ENCODE results near the gene POLR3F. TPM values are rescaled to one million over a fixed set of nuclear protein-coding genes. Genes with fewer than 3 reads are reported as not detected.
A peak's percentile ranks its signal among the peaks of the same experiment; 100 is the strongest.

POLR3F gene
- total RNA-seq = 1 to 10 TPM; 5.5 to 5.9 TPM

GRCh38 chr20:18466894-18467730, at the start of gene POLR3F, which contains the start of gene DZANK1:
Gene POLR3F, plus strand, starts transcription at chr20:18467390. Its CDS starts 117 bp downstream, at chr20:18467507.
Gene DZANK1, minus strand, starts transcription at chr20:18467030. Its CDS starts 1,672 bp downstream, at chr20:18465358.
- H3K4me3 ChIP-seq = peak within 1 kb of the TSS; percentile 65 to 94
- H3K36me3 ChIP-seq = no peaks in the 10 kb centered on the region
- no peak for TF ChIP-seq CTCF (IDR thresholded peaks at IDR 0.05)
- peaks cover 0 to 22% of the 10 kb centered on the region in 2 donors for H3K4me1 ChIP-seq
- DNase-seq (ENCODE audit: low spot score) = peak; percentile 96
- H3K27ac ChIP-seq = peak within 1 kb of the TSS; percentile 80 to 86
- H3K27me3 ChIP-seq = no peaks in the 10 kb centered on the region
- H3K9me3 ChIP-seq = no peaks in the 10 kb centered on the region

GRCh38 chr20:18421608-18422007, 45.6 kb upstream of the POLR3F start:
- no peak for TF ChIP-seq CTCF (IDR thresholded peaks at IDR 0.05)
- no peaks in the 10 kb centered on the region for H3K9me3 ChIP-seq
- DNase-seq (ENCODE audit: low spot score) = no peak

GRCh38 chr20:18427214-18427613, 40.0 kb upstream of the POLR3F start:
- no peak for DNase-seq (ENCODE audit: low spot score)
- H3K4me1 ChIP-seq = peaks cover 0 to 13% of the 10 kb centered on the region in 2 donors
- H3K36me3 ChIP-seq = no peaks in the 10 kb centered on the region
- H3K4me3 ChIP-seq = no peak overlapping the region
- no peak overlapping the region for H3K27ac ChIP-seq
- TF ChIP-seq CTCF (IDR thresholded peaks at IDR 0.05) = no peak
- H3K27me3 ChIP-seq = no peaks in the 10 kb centered on the region
- H3K9me3 ChIP-seq = no peaks in the 10 kb centered on the region

More at GRCh38 chr20:18421608-18422007, 45.6 kb upstream of the POLR3F start:
- Histone ChIP-seq H3K4me3 (no peak overlapping the region), H3K27ac (no peak overlapping the region), H3K4me1 (no peaks in the 10 kb centered on the region), H3K36me3 (no peaks in the 10 kb centered on the region), H3K27me3 (no peaks in the 10 kb centered on the region)

- DNase-seq (ENCODE audit: low spot score) = peak; percentile 62
- peaks cover 0 to 13% of the 10 kb centered on the region in 2 donors for H3K4me1 ChIP-seq
Observed at GRCh38 chr20:18428490-18429173, 38.6 kb upstream of the POLR3F start.

More at GRCh38 chr20:18428490-18429173, 38.6 kb upstream of the POLR3F start:
- TF ChIP-seq CTCF (IDR thresholded peaks at IDR 0.05) = no peak
- H3K9me3 ChIP-seq = no peaks in the 10 kb centered on the region
- no peaks in the 10 kb centered on the region for H3K36me3 ChIP-seq
- H3K27me3 ChIP-seq = no peaks in the 10 kb centered on the region
- H3K27ac ChIP-seq = no peak overlapping the region
- H3K4me3 ChIP-seq = no peak overlapping the region

All from right atrium auricular region (tissue), 2 donors.